HG02798 (cell line): ENCODE measurements around the gene SZT2.
"Not testable (repeated sequence)": the region's sequence is repeated elsewhere in the genome, so short reads cannot be mapped to it uniquely, and the experiment has no call there.

Source experiments
- ATAC-seq: cut with Tn5 transposase; IDR thresholded peaks from one replicate; pipeline ENCODE4 v1.9.1; 2021; ENCODE audit warnings: mild to moderate bottlenecking; ENCODE audit not compliant: unreplicated experiment, poor library complexity

Gene SZT2

GRCh38 chr1:43383449-43383848, 6.2 kb upstream of the SZT2 start:
- ATAC-seq = no peak

GRCh38 chr1:43386676-43387075, 3.0 kb upstream of the SZT2 start:
- ATAC-seq = no peak

GRCh38 chr1:43387976-43388599, 1.6 kb upstream of the SZT2 start:
- no peak for ATAC-seq

GRCh38 chr1:43388613-43389012, 1.1 kb upstream of the SZT2 start:
- ATAC-seq = no peak

- no peak for ATAC-seq
Measured at GRCh38 chr1:43392702-43393101, 3.0 kb downstream of the SZT2 start.

GRCh38 chr1:43395523-43395922, 5.8 kb downstream of the SZT2 start:
- no peak for ATAC-seq

- no peak for ATAC-seq
Measured at GRCh38 chr1:43396059-43396458, 6.4 kb downstream of the SZT2 start.

GRCh38 chr1:43398227-43398626, 8.5 kb downstream of the SZT2 start:
- ATAC-seq = no peak

GRCh38 chr1:43400441-43400840, 10.7 kb downstream of the SZT2 start:
- ATAC-seq = not testable (repeated sequence)

GRCh38 chr1:43402089-43402865, 12.6 kb downstream of the SZT2 start:
- no peak for ATAC-seq

- no peak for ATAC-seq
Measured at GRCh38 chr1:43404353-43404752, 14.7 kb downstream of the SZT2 start.

GRCh38 chr1:43405219-43405875, 15.6 kb downstream of the SZT2 start:
- no peak for ATAC-seq

- no peak for ATAC-seq
Measured at GRCh38 chr1:43405876-43406234, 16.2 kb downstream of the SZT2 start.

GRCh38 chr1:43410571-43410970, 20.9 kb downstream of the SZT2 start:
- no peak for ATAC-seq

- not testable (repeated sequence) for ATAC-seq
Measured at GRCh38 chr1:43413426-43413825, 23.7 kb downstream of the SZT2 start.

GRCh38 chr1:43414634-43415223, 25.0 kb downstream of the SZT2 start:
- ATAC-seq = no peak

GRCh38 chr1:43415901-43416300, 26.2 kb downstream of the SZT2 start:
- no peak for ATAC-seq

GRCh38 chr1:43418858-43419257, 29.2 kb downstream of the SZT2 start:
- ATAC-seq = no peak

GRCh38 chr1:43419627-43420425, 30.1 kb downstream of the SZT2 start:
- ATAC-seq = no peak

- no peak for ATAC-seq
Measured at GRCh38 chr1:43420874-43421273, 31.2 kb downstream of the SZT2 start.
